ENCODE measurements around the gene ADAD1. TPM values are rescaled to one million over a fixed set of nuclear protein-coding genes. Genes with fewer than 3 reads are reported as not detected.

Gene ADAD1
- total and polyA plus RNA-seq, 2 experiments from 2014 or later: not detected

DNA sequence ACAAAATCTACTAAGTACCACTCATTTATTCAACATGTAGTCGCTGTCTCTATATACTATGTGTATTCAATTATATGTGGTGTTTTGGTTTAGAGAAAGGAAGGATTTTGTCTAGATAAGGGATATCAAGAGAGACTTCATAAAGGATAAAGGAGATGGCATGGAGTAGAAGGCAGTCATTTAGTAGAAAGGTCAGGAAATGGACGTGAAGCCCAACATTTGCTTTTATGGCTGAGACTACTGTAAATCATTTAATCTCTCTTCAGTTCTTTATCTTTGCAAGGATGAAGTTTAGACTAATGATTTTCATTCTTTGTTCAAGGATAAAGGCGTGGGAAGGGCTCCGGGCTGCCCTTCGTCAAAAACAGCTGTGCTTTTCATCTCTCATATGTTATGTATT lies 52.5 kb downstream of the ADAD1 start:
- no peaks in the 10 kb centered on the region for H3K79me2 ChIP-seq
- H3K4me2 ChIP-seq: no peak overlapping the region
- no peak overlapping the region for H3K4me3 ChIP-seq
- no peaks in the 10 kb centered on the region for H3K4me1 ChIP-seq (ENCODE audit: insufficient read depth)
- H4K20me1 ChIP-seq (ENCODE audit: insufficient read depth, poor library complexity, severe bottlenecking): no peaks in the 10 kb centered on the region
- WGBS (ENCODE audit: low lambda C conversion rate, missing lambda C conversion rate): 33% methylated on average over 5 of the region's 5 CpGs
- no peaks in the 10 kb centered on the region for H3K9me3 ChIP-seq (ENCODE audit: low read depth)
- no peak overlapping the region for H3K27ac ChIP-seq
- H3K36me3 ChIP-seq (replicated peaks; ENCODE audit: insufficient read depth, low read depth): no peaks in the 10 kb centered on the region
- TF ChIP-seq, protein P1, sequence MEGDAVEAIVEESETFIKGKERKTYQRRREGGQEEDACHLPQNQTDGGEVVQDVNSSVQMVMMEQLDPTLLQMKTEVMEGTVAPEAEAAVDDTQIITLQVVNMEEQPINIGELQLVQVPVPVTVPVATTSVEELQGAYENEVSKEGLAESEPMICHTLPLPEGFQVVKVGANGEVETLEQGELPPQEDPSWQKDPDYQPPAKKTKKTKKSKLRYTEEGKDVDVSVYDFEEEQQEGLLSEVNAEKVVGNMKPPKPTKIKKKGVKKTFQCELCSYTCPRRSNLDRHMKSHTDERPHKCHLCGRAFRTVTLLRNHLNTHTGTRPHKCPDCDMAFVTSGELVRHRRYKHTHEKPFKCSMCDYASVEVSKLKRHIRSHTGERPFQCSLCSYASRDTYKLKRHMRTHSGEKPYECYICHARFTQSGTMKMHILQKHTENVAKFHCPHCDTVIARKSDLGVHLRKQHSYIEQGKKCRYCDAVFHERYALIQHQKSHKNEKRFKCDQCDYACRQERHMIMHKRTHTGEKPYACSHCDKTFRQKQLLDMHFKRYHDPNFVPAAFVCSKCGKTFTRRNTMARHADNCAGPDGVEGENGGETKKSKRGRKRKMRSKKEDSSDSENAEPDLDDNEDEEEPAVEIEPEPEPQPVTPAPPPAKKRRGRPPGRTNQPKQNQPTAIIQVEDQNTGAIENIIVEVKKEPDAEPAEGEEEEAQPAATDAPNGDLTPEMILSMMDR (IDR thresholded peaks at IDR 0.05; ENCODE audit: poor library complexity): no peak
- TF ChIP-seq EZH2phosphoT487 (IDR thresholded peaks at IDR 0.05; ENCODE audit: low read depth, severe bottlenecking, unreplicated experiment) (no peak), EZH2 (IDR thresholded peaks at IDR 0.05; ENCODE audit: borderline replicate concordance) (no peak)
- H3K27me3 ChIP-seq: no peaks in the 10 kb centered on the region
- H2AFZ ChIP-seq: no peak overlapping the region
- no peaks in the 10 kb centered on the region for H3K9me2 ChIP-seq (replicated peaks; ENCODE audit: insufficient read depth)
- no peak for DNase-seq (ENCODE audit: low spot score)

DNA sequence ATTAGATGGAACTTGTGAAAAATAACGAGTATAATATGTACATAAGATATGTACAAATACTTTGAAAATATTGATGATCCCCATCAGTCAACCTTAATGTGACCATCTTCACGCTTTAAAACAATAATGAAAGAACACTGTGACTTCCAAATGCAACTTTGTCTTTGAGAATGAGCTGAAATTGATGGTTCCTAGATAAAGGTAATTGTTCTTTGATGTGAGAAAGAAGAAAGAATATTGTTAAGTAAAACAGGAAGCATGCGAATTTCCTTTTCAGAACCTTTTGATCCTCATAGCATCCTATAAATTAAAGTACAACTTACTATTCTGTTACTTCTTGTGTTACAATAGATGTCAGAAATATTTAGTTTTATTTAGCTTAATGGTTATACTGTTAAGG lies 55.5 kb downstream of the ADAD1 start:
- Histone ChIP-seq H4K20me1 (ENCODE audit: insufficient read depth, poor library complexity, severe bottlenecking) (no peaks in the 10 kb centered on the region), H3K27me3 (no peaks in the 10 kb centered on the region), H3K4me1 (ENCODE audit: insufficient read depth) (no peaks in the 10 kb centered on the region), H3K4me2 (no peak overlapping the region), H3K9me2 (replicated peaks; ENCODE audit: insufficient read depth) (no peaks in the 10 kb centered on the region), H3K79me2 (no peaks in the 10 kb centered on the region), H3K27ac (no peak overlapping the region), H3K9me3 (ENCODE audit: low read depth) (no peaks in the 10 kb centered on the region), H3K36me3 (replicated peaks; ENCODE audit: insufficient read depth, low read depth) (no peaks in the 10 kb centered on the region), H3K4me3 (no peak overlapping the region), H2AFZ (no peak overlapping the region)
- 86% methylated on average over 3 of the region's 3 CpGs for WGBS (ENCODE audit: low lambda C conversion rate, missing lambda C conversion rate)
- DNase-seq (ENCODE audit: low spot score): no peak
- TF ChIP-seq, protein P1 (IDR thresholded peaks at IDR 0.05; ENCODE audit: poor library complexity): no peak
- TF ChIP-seq EZH2 (IDR thresholded peaks at IDR 0.05; ENCODE audit: borderline replicate concordance): no peak
- TF ChIP-seq EZH2phosphoT487 (IDR thresholded peaks at IDR 0.05; ENCODE audit: low read depth, severe bottlenecking, unreplicated experiment): no peak

DNA sequence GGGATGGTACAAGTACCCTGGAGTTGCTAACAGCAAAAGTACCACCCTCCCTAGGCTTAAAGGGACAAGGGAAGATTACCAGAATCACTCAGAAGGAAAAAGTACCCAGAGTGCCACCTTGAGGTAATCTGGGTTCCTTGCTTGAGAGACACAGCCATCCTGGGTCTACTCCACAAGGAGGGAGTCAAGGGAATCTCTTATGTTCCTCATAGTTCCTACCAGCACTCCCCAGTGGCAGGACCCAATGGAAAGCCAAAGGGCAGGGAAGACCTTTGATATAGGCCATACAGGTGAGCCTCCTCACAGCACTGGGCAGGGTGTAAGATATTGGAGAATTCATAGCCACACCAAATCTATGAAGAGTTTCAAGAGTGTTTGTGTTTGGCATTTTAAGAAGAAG lies 72.0 kb downstream of the ADAD1 start:
- H3K79me2 ChIP-seq: no peaks in the 10 kb centered on the region
- peak; percentile 11 for DNase-seq (ENCODE audit: low spot score)

More for the DNA sequence above, 72.0 kb downstream of the ADAD1 start:
- Histone ChIP-seq H3K4me1 (ENCODE audit: insufficient read depth) (no peaks in the 10 kb centered on the region), H2AFZ (no peak overlapping the region), H3K9me2 (replicated peaks; ENCODE audit: insufficient read depth) (no peaks in the 10 kb centered on the region), H3K4me2 (no peak overlapping the region), H3K9me3 (ENCODE audit: low read depth) (no peaks in the 10 kb centered on the region), H3K4me3 (no peak overlapping the region), H3K27me3 (no peaks in the 10 kb centered on the region), H3K36me3 (replicated peaks; ENCODE audit: insufficient read depth, low read depth) (no peaks in the 10 kb centered on the region), H4K20me1 (ENCODE audit: insufficient read depth, poor library complexity, severe bottlenecking) (no peaks in the 10 kb centered on the region), H3K27ac (no peak overlapping the region)
- TF ChIP-seq, protein P1 (IDR thresholded peaks at IDR 0.05; ENCODE audit: poor library complexity): peak; percentile 17
- TF ChIP-seq EZH2phosphoT487 (IDR thresholded peaks at IDR 0.05; ENCODE audit: low read depth, severe bottlenecking, unreplicated experiment): no peak

Data from hepatocyte (in vitro differentiated cells).